Measurements from ENCODE around the gene RALGAPA1. TPM values are rescaled to one million over a fixed set of nuclear protein-coding genes. Genes with fewer than 3 reads are reported as not detected.
"Not testable (repeated sequence)": the region's sequence is repeated elsewhere in the genome, so short reads cannot be mapped to it uniquely, and the experiment has no call there.

The RALGAPA1 gene
- total RNA-seq, 1 donor from 2014 or later = 47.9 TPM

- no peak for TF ChIP-seq CTCF (IDR thresholded peaks at IDR 0.05)
- Mint-ChIP-seq H3K27me3 (ENCODE audit: unreplicated experiment) (no peaks in the 10 kb centered on the region), H3K36me3 (ENCODE audit: unreplicated experiment) (peaks cover 34% of the 10 kb centered on the region), H3K27ac (ENCODE audit: unreplicated experiment) (no peak overlapping the region), H3K4me3 (ENCODE audit: unreplicated experiment) (no peak overlapping the region), H3K9me3 (ENCODE audit: unreplicated experiment) (no peaks in the 10 kb centered on the region), H3K4me1 (ENCODE audit: unreplicated experiment) (no peaks in the 10 kb centered on the region)
- no peak for DNase-seq (ENCODE audit: extremely low spot score, unreplicated experiment)
Observed at GRCh38 chr14:35747379-35747778, 61.7 kb downstream of the RALGAPA1 start.

GRCh38 chr14:35742442-35742841, 66.7 kb downstream of the RALGAPA1 start:
- DNase-seq (ENCODE audit: extremely low spot score, unreplicated experiment) = no peak
- no peak for TF ChIP-seq CTCF (IDR thresholded peaks at IDR 0.05)
- peaks cover 25% of the 10 kb centered on the region for H3K36me3 Mint-ChIP-seq (ENCODE audit: unreplicated experiment)
- no peak overlapping the region for H3K4me3 Mint-ChIP-seq (ENCODE audit: unreplicated experiment)
- no peak overlapping the region for H3K27ac Mint-ChIP-seq (ENCODE audit: unreplicated experiment)
- H3K27me3 Mint-ChIP-seq (ENCODE audit: unreplicated experiment) = no peaks in the 10 kb centered on the region
- no peaks in the 10 kb centered on the region for H3K4me1 Mint-ChIP-seq (ENCODE audit: unreplicated experiment)
- no peaks in the 10 kb centered on the region for H3K9me3 Mint-ChIP-seq (ENCODE audit: unreplicated experiment)

GRCh38 chr14:35742032-35742371, 67.1 kb downstream of the RALGAPA1 start:
- no peak overlapping the region for H3K27ac Mint-ChIP-seq (ENCODE audit: unreplicated experiment)
- H3K27me3 Mint-ChIP-seq (ENCODE audit: unreplicated experiment) = no peaks in the 10 kb centered on the region
- TF ChIP-seq CTCF (IDR thresholded peaks at IDR 0.05) = no peak
- H3K4me3 Mint-ChIP-seq (ENCODE audit: unreplicated experiment) = no peak overlapping the region
- no peak for DNase-seq (ENCODE audit: extremely low spot score, unreplicated experiment)
- no peaks in the 10 kb centered on the region for H3K9me3 Mint-ChIP-seq (ENCODE audit: unreplicated experiment)
- H3K4me1 Mint-ChIP-seq (ENCODE audit: unreplicated experiment) = no peaks in the 10 kb centered on the region
- H3K36me3 Mint-ChIP-seq (ENCODE audit: unreplicated experiment) = peaks cover 24% of the 10 kb centered on the region

GRCh38 chr14:35741345-35742031, 67.6 kb downstream of the RALGAPA1 start:
- no peaks in the 10 kb centered on the region for H3K9me3 Mint-ChIP-seq (ENCODE audit: unreplicated experiment)

GRCh38 chr14:35740215-35740614, 68.9 kb downstream of the RALGAPA1 start:
- Mint-ChIP-seq H3K27ac (ENCODE audit: unreplicated experiment) (no peak overlapping the region), H3K27me3 (ENCODE audit: unreplicated experiment) (no peaks in the 10 kb centered on the region), H3K9me3 (ENCODE audit: unreplicated experiment) (no peaks in the 10 kb centered on the region), H3K4me1 (ENCODE audit: unreplicated experiment) (no peaks in the 10 kb centered on the region), H3K4me3 (ENCODE audit: unreplicated experiment) (no peak overlapping the region), H3K36me3 (ENCODE audit: unreplicated experiment) (peaks cover 32% of the 10 kb centered on the region)
- DNase-seq (ENCODE audit: extremely low spot score, unreplicated experiment) = no peak
- no peak for TF ChIP-seq CTCF (IDR thresholded peaks at IDR 0.05)

More at GRCh38 chr14:35741345-35742031, 67.6 kb downstream of the RALGAPA1 start:
- Mint-ChIP-seq H3K27ac (ENCODE audit: unreplicated experiment) (no peak overlapping the region), H3K27me3 (ENCODE audit: unreplicated experiment) (no peaks in the 10 kb centered on the region), H3K4me1 (ENCODE audit: unreplicated experiment) (no peaks in the 10 kb centered on the region), H3K36me3 (ENCODE audit: unreplicated experiment) (peaks cover 23% of the 10 kb centered on the region), H3K4me3 (ENCODE audit: unreplicated experiment) (no peak overlapping the region)
- no peak for DNase-seq (ENCODE audit: extremely low spot score, unreplicated experiment)
- no peak for TF ChIP-seq CTCF (IDR thresholded peaks at IDR 0.05)

GRCh38 chr14:35735163-35735562, 73.9 kb downstream of the RALGAPA1 start:
- H3K27me3 Mint-ChIP-seq (ENCODE audit: unreplicated experiment); DNase-seq (ENCODE audit: extremely low spot score, unreplicated experiment); H3K9me3 Mint-ChIP-seq (ENCODE audit: unreplicated experiment); H3K4me1 Mint-ChIP-seq (ENCODE audit: unreplicated experiment); H3K4me3 Mint-ChIP-seq (ENCODE audit: unreplicated experiment); H3K27ac Mint-ChIP-seq (ENCODE audit: unreplicated experiment): not testable (repeated sequence)
- H3K36me3 Mint-ChIP-seq (ENCODE audit: unreplicated experiment) = peaks cover 49% of the 10 kb centered on the region

GRCh38 chr14:35733510-35733909, 75.6 kb downstream of the RALGAPA1 start:
- not testable (repeated sequence) for H3K9me3 Mint-ChIP-seq (ENCODE audit: unreplicated experiment)

More at GRCh38 chr14:35733510-35733909, 75.6 kb downstream of the RALGAPA1 start:
- H3K27ac Mint-ChIP-seq (ENCODE audit: unreplicated experiment); H3K4me1 Mint-ChIP-seq (ENCODE audit: unreplicated experiment); H3K27me3 Mint-ChIP-seq (ENCODE audit: unreplicated experiment); DNase-seq (ENCODE audit: extremely low spot score, unreplicated experiment); H3K4me3 Mint-ChIP-seq (ENCODE audit: unreplicated experiment): not testable (repeated sequence)
- peaks cover 50% of the 10 kb centered on the region for H3K36me3 Mint-ChIP-seq (ENCODE audit: unreplicated experiment)

All from osteocyte (in vitro differentiated cells).